GM23338 (cell line): ENCODE results near the gene DHRSX. TPM values are rescaled to one million over a fixed set of nuclear protein-coding genes. Genes with fewer than 3 reads are reported as not detected.

Source experiments
- ATAC-seq: fragments of 200-7000 bp; cut with Tn5 transposase; 3 replicates; pipeline ENCODE4 v1.9.1; 2020
- DNase-seq: peaks from one replicate; pipeline ENCODE4 v3.0.0-alpha.2; 2015; ENCODE audit warnings: low spot score
- H2AFZ ChIP-seq: fragments of 200-600 bp; sonication (generic); 2 replicates; pipeline ENCODE4 v1.8.0; 2016; ENCODE audit warnings: antibody characterized with exemption, mild to moderate bottlenecking, moderate library complexity
- H3F3A ChIP-seq: fragments of 200-600 bp; sonication (generic); replicated peaks from 2 replicates; pipeline ENCODE4 v1.8.0; 2017; ENCODE audit warnings: antibody characterized with exemption, mixed run types, low read depth
- H3K27ac ChIP-seq: fragments of 200-600 bp; sonication (generic); 2 replicates; pipeline ENCODE4 v1.6.1; 2016; ENCODE audit warnings: low read depth
- H3K27me3 ChIP-seq: fragments of 200-600 bp; sonication (generic); 2 replicates; pipeline ENCODE4 v1.8.0; 2016; ENCODE audit warnings: mild to moderate bottlenecking, mixed run types, moderate library complexity; ENCODE audit not compliant: insufficient read depth
- H3K36me3 ChIP-seq: fragments of 200-600 bp; sonication (generic); 2 replicates; pipeline ENCODE4 v1.8.0; 2016; ENCODE audit warnings: mild to moderate bottlenecking; ENCODE audit not compliant: insufficient read depth
- H3K4me1 ChIP-seq: fragments of 200-600 bp; sonication (generic); 2 replicates; pipeline ENCODE4 v1.8.0; 2016; ENCODE audit warnings: mild to moderate bottlenecking, moderate library complexity; ENCODE audit not compliant: insufficient read depth
- H3K4me2 ChIP-seq: fragments of 200-600 bp; sonication (generic); 2 replicates; pipeline ENCODE4 v1.7.1; 2017; ENCODE audit warnings: mixed run types
- H3K4me3 ChIP-seq: fragments of 200-600 bp; sonication (generic); 2 replicates; pipeline ENCODE4 v1.6.1; 2016; ENCODE audit warnings: mixed run types
- H3K79me2 ChIP-seq: fragments of 200-600 bp; sonication (generic); replicated peaks from 2 replicates; pipeline ENCODE4 v1.8.0; 2017; ENCODE audit warnings: mild to moderate bottlenecking; ENCODE audit not compliant: insufficient read depth
- H3K9me2 ChIP-seq: fragments of 200-600 bp; sonication (generic); 2 replicates; pipeline ENCODE4 v1.8.0; 2017; ENCODE audit not compliant: insufficient read depth
- H4K20me1 ChIP-seq: fragments of 200-600 bp; sonication (generic); replicated peaks from 2 replicates; pipeline ENCODE4 v1.8.0; 2017; ENCODE audit warnings: mild to moderate bottlenecking; ENCODE audit not compliant: insufficient read depth
- H3K27ac Mint-ChIP-seq: 2 replicates; pipeline ENCODE4 v1.8.0; 2020; ENCODE audit warnings: inconsistent platforms, mild to moderate bottlenecking, moderate library complexity, mixed read lengths
- H3K27me3 Mint-ChIP-seq: 3 replicates; pipeline ENCODE4 v1.8.0; 2022; ENCODE audit warnings: low read depth, mild to moderate bottlenecking, moderate library complexity, mixed read lengths, inconsistent platforms; ENCODE audit not compliant: insufficient read depth, poor library complexity
- H3K36me3 Mint-ChIP-seq: 3 replicates; pipeline ENCODE4 v1.8.0; 2021; ENCODE audit warnings: low read depth, mild to moderate bottlenecking, inconsistent platforms, moderate library complexity, mixed read lengths
- H3K4me1 Mint-ChIP-seq: 3 replicates; pipeline ENCODE4 v1.8.0; 2020; ENCODE audit warnings: mild to moderate bottlenecking, inconsistent platforms, mixed read lengths
- H3K4me3 Mint-ChIP-seq: 3 replicates; pipeline ENCODE4 v1.8.0; 2021; ENCODE audit warnings: moderate library complexity, mild to moderate bottlenecking, inconsistent platforms, mixed read lengths
- H3K9me3 Mint-ChIP-seq: 3 replicates; pipeline ENCODE4 v1.8.0; 2020; ENCODE audit warnings: moderate library complexity, mild to moderate bottlenecking, inconsistent platforms, mixed read lengths
- CREB1 ChIP-seq: fragments of 250-450 bp; sonication (Bioruptor Pico); IDR thresholded peaks from 2 replicates; pipeline ENCODE4 v1.5.0; 2020; ENCODE audit warnings: low read depth, mild to moderate bottlenecking, moderate library complexity
- CTCF ChIP-seq, 2 experiments: fragments of 200-600 bp in 1 of 2; sonication (generic) in 1 of 2; conservative IDR thresholded peaks; 2 replicates each; pipeline versions ENCODE4 v1.5.1 to v1.6.1; 2016 to 2017; ENCODE audit warnings: antibody characterized with exemption in 2 of 2, low read depth in 2 of 2, mild to moderate bottlenecking in 2 of 2, moderate library complexity in 1 of 2
- ETS1 ChIP-seq: IDR thresholded peaks from 2 replicates; pipeline ENCODE4 v1.6.1; 2016; ENCODE audit warnings: antibody characterized with exemption
- EZH2 ChIP-seq: fragments of 200-600 bp; sonication (generic); IDR thresholded peaks from one replicate; pipeline ENCODE4 v1.8.0; 2017; ENCODE audit warnings: antibody characterized with exemption, mild to moderate bottlenecking, low read depth; ENCODE audit not compliant: unreplicated experiment
- EZH2phosphoT487 ChIP-seq: fragments of 200-600 bp; sonication (generic); IDR thresholded peaks from one replicate; pipeline ENCODE4 v1.8.1; 2018; ENCODE audit warnings: antibody characterized with exemption; ENCODE audit not compliant: unreplicated experiment
- JUNB ChIP-seq: IDR thresholded peaks from one replicate; pipeline ENCODE4 v1.6.1; 2016; ENCODE audit warnings: antibody characterized with exemption; ENCODE audit not compliant: unreplicated experiment
- NANOG ChIP-seq: IDR thresholded peaks from 2 replicates; pipeline ENCODE4 v1.6.1; 2016; ENCODE audit warnings: antibody characterized with exemption, borderline replicate concordance
- POLR2AphosphoS5 ChIP-seq: IDR thresholded peaks from 2 replicates; pipeline ENCODE4 v1.6.1; 2016; ENCODE audit warnings: antibody characterized with exemption, low read depth
- REST ChIP-seq: IDR thresholded peaks from one replicate; pipeline ENCODE4 v1.6.1; 2018; ENCODE audit warnings: antibody characterized with exemption; ENCODE audit not compliant: unreplicated experiment
- STAT1 ChIP-seq: IDR thresholded peaks from one replicate; pipeline ENCODE4 v1.6.1; 2016; ENCODE audit warnings: antibody characterized with exemption; ENCODE audit not compliant: unreplicated experiment
- ZNF114 ChIP-seq: fragments of 250-450 bp; sonication (Bioruptor Pico); IDR thresholded peaks from 2 replicates; pipeline ENCODE4 v1.5.0; 2020; ENCODE audit warnings: mild to moderate bottlenecking, moderate library complexity
- ZNF331 ChIP-seq: fragments of 250-450 bp; sonication (Bioruptor Pico); IDR thresholded peaks from 2 replicates; pipeline ENCODE4 v1.5.0; 2020; ENCODE audit warnings: low read depth, mild to moderate bottlenecking, moderate library complexity
- ZNF462 ChIP-seq: fragments of 250-450 bp; sonication (Bioruptor Pico); IDR thresholded peaks from 2 replicates; pipeline ENCODE4 v1.5.0; 2020; ENCODE audit warnings: mild to moderate bottlenecking, moderate library complexity
- polyA plus RNA-seq: library from polyadenylated mRNA; unstranded; fragments of >200 nt; fragmentation: Nextera tagmentation; extraction: Ambion mirVana; gene quantifications from 2 replicates; pipeline ENCODE4 v1.2.1, GENCODE V29; 2016
- total RNA-seq: library from RNA; depleted of rRNA; stranded (reverse); fragments of >200 nt; shearing (Covaris generic); gene quantifications from 2 replicates; pipeline ENCODE4 v1.2.3, GENCODE V29; 2014

Gene DHRSX
- total and polyA plus RNA-seq, 2 experiments from 2014 or later, result 33.9 to 43.0 TPM

- no peak for DNase-seq
- no peaks in the 10 kb centered on the region for H3K27me3 ChIP-seq
Observed at GRCh38 chrX:2230457-2230856, 270.3 kb downstream of the DHRSX start.

More at GRCh38 chrX:2230457-2230856, 270.3 kb downstream of the DHRSX start:
- H3K4me3 Mint-ChIP-seq, result no peak overlapping the region
- H4K20me1 ChIP-seq, result no peaks in the 10 kb centered on the region
- no peak overlapping the region for H3K27ac ChIP-seq
- peaks cover 21% of the 10 kb centered on the region for H3F3A ChIP-seq
- H3K9me3 Mint-ChIP-seq, result peaks cover 59% of the 10 kb centered on the region
- H3K4me1 ChIP-seq, result peaks cover 24% of the 10 kb centered on the region
- no peak for ATAC-seq
- H3K36me3 ChIP-seq, result no peaks in the 10 kb centered on the region
- TF ChIP-seq ZNF114 (CRISPR knock-in tag), result no peak
- no peak for TF ChIP-seq EZH2phosphoT487
- no peak for TF ChIP-seq NANOG
- TF ChIP-seq POLR2AphosphoS5, result no peak
- no peak for TF ChIP-seq ZNF462 (CRISPR knock-in tag)
- TF ChIP-seq JUNB, result no peak
- TF ChIP-seq ZNF331 (CRISPR knock-in tag), result no peak
- no peak for TF ChIP-seq EZH2
- no peak for TF ChIP-seq CTCF (conservative IDR thresholded peaks at IDR 0.05; ENCODE audit: low read depth in 2 of 2)
- TF ChIP-seq CREB1 (CRISPR knock-in tag), result no peak
- no peak for TF ChIP-seq REST
- TF ChIP-seq STAT1, result no peak
- no peak for TF ChIP-seq ETS1
- H3K4me3 ChIP-seq, result no peak overlapping the region
- H3K79me2 ChIP-seq, result no peaks in the 10 kb centered on the region; the same call in 1 of the 2 replicates
- H3K4me1 Mint-ChIP-seq, result peaks cover 33% of the 10 kb centered on the region
- H3K36me3 Mint-ChIP-seq, result peaks cover 57% of the 10 kb centered on the region
- peaks cover 16% of the 10 kb centered on the region for H3K27me3 Mint-ChIP-seq
- no peak overlapping the region for H3K27ac Mint-ChIP-seq
- no peak overlapping the region for H2AFZ ChIP-seq
- no peak overlapping the region for H3K4me2 ChIP-seq
- H3K9me2 ChIP-seq, result no peaks in the 10 kb centered on the region
